Ectodermal cell (in vitro differentiated cells): ENCODE results near the gene ISLR2. TPM values are rescaled to one million over a fixed set of nuclear protein-coding genes. Genes with fewer than 3 reads are reported as not detected.
"Not testable (repeated sequence)": the region's sequence is repeated elsewhere in the genome, so short reads cannot be mapped to it uniquely, and the experiment has no call there.

Experiments used
- H3K27ac ChIP-seq: 2 replicates; pipeline ENCODE4 v1.7.0; 2013; ENCODE audit warnings: mild to moderate bottlenecking, low read depth, low read length; ENCODE audit not compliant: insufficient read depth, poor library complexity, severe bottlenecking
- H3K27me3 ChIP-seq: 2 replicates; pipeline ENCODE4 v1.7.0; 2013; ENCODE audit warnings: mild to moderate bottlenecking, low read length; ENCODE audit not compliant: insufficient read depth, control insufficient read depth, poor library complexity, severe bottlenecking
- H3K36me3 ChIP-seq: one replicate; pipeline ENCODE4 v1.7.0; 2013; ENCODE audit warnings: low read length; ENCODE audit not compliant: control insufficient read depth, insufficient read depth
- H3K4me1 ChIP-seq: one replicate; pipeline ENCODE4 v1.7.0; 2013; ENCODE audit warnings: low read length; ENCODE audit not compliant: control insufficient read depth, insufficient read depth
- H3K4me3 ChIP-seq: 2 replicates; pipeline ENCODE4 v1.7.0; 2013; ENCODE audit warnings: low read depth, low read length, control low read depth; ENCODE audit not compliant: insufficient read depth
- H3K9me3 ChIP-seq: 2 replicates; pipeline ENCODE4 v1.7.0; 2013; ENCODE audit warnings: mild to moderate bottlenecking, low read length, moderate library complexity; ENCODE audit not compliant: control insufficient read depth
- WGBS, 2 experiments: methylation state at CpG; one replicate each; pipeline ENCODE4 v1.1.7; 2013; ENCODE audit warnings: missing lambda C conversion rate in 2 of 2; 5-methylcytosine and 5-hydroxymethylcytosine counted together
- polyA plus RNA-seq, 4 experiments: library from polyadenylated mRNA; stranded (reverse); fragments of 50-300 nt; gene quantifications; one replicate each; pipeline ENCODE4 v1.2.3, GENCODE V29; 2013

ISLR2 gene
- polyA plus RNA-seq (2013, experiment 1 of 4): 1.5 TPM
- polyA plus RNA-seq (2013, experiment 2 of 4): 1.3 TPM
- polyA plus RNA-seq (2013, experiment 3 of 4): 0.59 TPM
- 0.89 TPM for polyA plus RNA-seq (2013, experiment 4 of 4)

DNA sequence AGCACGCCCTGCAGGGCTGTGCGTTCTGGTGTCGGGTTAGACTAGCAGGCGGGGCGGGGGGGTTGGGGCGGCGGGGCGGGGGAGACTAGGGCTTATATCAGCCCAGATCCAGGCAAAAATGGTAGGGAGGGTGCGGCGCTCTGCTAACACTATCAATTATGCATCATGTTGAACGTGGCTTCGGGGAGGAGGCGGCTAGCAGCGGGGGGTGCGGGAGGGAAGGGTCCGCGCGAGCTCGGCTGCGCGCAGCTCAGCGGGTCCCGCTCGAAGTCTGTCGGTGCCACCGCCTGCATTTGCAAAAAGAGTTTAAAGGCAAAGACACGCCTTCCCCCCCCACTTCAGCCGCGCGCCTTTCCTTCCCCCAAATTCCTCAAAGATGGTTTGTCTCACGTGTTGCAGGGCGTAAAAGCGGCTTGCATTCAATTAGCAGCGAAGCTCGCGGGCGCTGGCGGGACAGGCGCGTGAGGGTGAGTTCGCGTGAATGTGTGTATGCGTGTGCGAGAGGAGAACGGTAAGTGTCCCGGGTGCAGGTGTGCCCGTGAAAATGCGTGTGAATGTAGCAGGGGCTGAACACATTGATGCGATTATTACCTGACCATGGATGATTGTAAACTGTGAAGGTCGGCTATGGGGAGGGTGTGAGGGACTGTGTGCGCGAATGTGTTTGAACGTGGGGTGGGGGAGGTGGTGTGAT is at the start of gene ISLR2:
ISLR2 (plus strand) TSS at position 432 of the 694 bp plus-strand sequence. CDS start 2,169 bp downstream, outside the sequence.
- Histone ChIP-seq H3K27me3 (peaks cover 91% of the 10 kb centered on the region), H3K36me3 (no peaks in the 10 kb centered on the region), H3K9me3 (no peaks in the 10 kb centered on the region), H3K4me1 (peaks cover 37% of the 10 kb centered on the region), H3K27ac (no peak within 1 kb of the TSS), H3K4me3 (peak within 1 kb of the TSS; percentile 22)
- 1 to 2% methylated on average over 52 to 53 of the region's 53 CpGs for WGBS, 2 experiments

- H3K27me3 ChIP-seq, H3K4me3 ChIP-seq, H3K4me1 ChIP-seq, H3K9me3 ChIP-seq, H3K36me3 ChIP-seq, H3K27ac ChIP-seq: not testable (repeated sequence)
- WGBS, 2 experiments: no CpG with 5 or more reads among the region's 7 CpGs
These were observed 47.9 kb upstream of the ISLR2 start, which contains the start of gene GOLGA6A for GRCh38 chr15:74082450-74082849. GOLGA6A (minus strand) TSS chr15:74082550; CDS start chr15:74082509, 41 bp downstream.

DNA sequence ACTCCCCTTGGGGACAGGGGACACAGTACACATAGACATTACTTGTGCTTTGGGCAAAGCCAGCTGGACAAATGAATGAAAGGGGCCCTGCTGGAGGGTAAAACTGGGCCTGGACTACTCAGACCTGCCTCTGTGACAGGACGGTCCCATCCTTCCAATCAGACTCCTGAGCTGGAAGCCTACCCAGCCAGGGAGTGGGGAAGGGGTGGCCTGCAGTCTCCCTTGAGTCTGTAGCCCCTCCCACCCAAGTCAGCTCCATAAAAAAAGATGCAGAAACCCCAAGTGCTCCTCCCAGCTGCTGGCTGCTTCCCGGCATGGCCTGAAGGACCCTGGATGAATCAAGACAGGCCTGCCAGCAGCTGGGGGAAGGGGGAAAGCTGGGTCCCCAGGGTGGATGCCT is 35.8 kb upstream of the ISLR2 start:
- H3K4me3 ChIP-seq, H3K27me3 ChIP-seq, H3K9me3 ChIP-seq, H3K27ac ChIP-seq, H3K36me3 ChIP-seq, H3K4me1 ChIP-seq: not testable (repeated sequence)
- no CpG with 5 or more reads among the region's 2 CpGs for whole genome bisulfite sequencing, 2 experiments

DNA sequence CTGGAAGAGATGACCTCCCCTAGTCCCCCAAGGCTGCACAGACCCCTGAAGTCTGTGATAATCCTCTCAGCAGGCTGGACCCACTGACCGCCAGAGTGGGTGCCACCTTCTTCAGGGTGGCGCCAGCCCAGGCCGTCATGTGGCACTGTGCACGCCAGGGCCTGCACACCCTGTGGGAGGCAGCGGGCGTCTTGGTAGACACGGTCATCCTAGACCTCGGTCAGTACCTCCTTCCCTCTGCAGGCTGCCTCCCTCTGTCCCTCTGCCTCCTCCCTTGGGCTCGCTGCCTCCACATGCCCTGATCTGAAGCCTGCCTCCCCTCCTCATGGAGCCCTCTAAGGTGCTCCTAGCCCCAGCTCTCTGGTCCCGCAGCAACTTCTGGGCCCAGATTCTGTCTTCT is 34.8 kb upstream of the ISLR2 start:
- H3K27me3 ChIP-seq, H3K9me3 ChIP-seq, H3K4me1 ChIP-seq, H3K27ac ChIP-seq, H3K4me3 ChIP-seq, H3K36me3 ChIP-seq: not testable (repeated sequence)
- WGBS, 2 experiments: 86 to 92% methylated on average over 6 to 7 of the region's 10 CpGs

- H3K27ac ChIP-seq, H3K4me1 ChIP-seq, H3K4me3 ChIP-seq, H3K9me3 ChIP-seq, H3K36me3 ChIP-seq, H3K27me3 ChIP-seq: not testable (repeated sequence)
- WGBS, 2 experiments: no CpG with 5 or more reads among the region's 27 CpGs
These were observed 33.5 kb upstream of the ISLR2 start for GRCh38 chr15:74096753-74097474.

- not testable (repeated sequence) for H3K27me3 ChIP-seq, H3K4me1 ChIP-seq, H3K36me3 ChIP-seq, H3K9me3 ChIP-seq, H3K27ac ChIP-seq
- WGBS, 2 experiments: 15 to 23% methylated on average over 26 to 27 of the region's 45 CpGs
- H3K4me3 ChIP-seq: peak overlapping the region; percentile 35
These were observed 30.2 kb upstream of the ISLR2 start for GRCh38 chr15:74099963-74100733.

DNA sequence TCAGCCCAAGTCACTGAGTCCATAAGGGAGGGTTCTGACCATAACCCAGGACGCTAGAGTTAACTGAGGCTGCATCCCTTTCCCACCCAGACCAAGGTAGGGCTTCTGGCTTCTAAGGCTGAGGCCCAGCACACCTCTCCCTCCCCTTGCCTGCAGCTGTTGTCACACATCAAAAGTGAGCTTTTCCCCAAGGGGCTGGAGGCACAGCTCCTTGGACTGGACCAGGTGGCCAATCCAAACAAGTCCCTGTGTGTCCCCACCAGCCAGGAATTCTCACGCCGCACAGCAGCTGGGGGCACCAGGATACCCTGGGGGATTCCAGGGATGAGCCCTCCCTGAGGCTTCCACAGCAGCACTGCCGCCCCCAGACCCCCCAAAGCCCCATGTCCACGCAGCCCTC is 22.3 kb upstream of the ISLR2 start:
- 86 to 90% methylated on average over 5 of the region's 5 CpGs for WGBS, 2 experiments
- Histone ChIP-seq H3K9me3 (no peaks in the 10 kb centered on the region), H3K27ac (no peak overlapping the region), H3K36me3 (no peaks in the 10 kb centered on the region), H3K27me3 (no peaks in the 10 kb centered on the region), H3K4me1 (no peaks in the 10 kb centered on the region), H3K4me3 (no peak overlapping the region)

GRCh38 chr15:74108611-74109010 is 21.8 kb upstream of the ISLR2 start:
- not testable (repeated sequence) for H3K27me3 ChIP-seq, H3K36me3 ChIP-seq, H3K4me1 ChIP-seq, H3K27ac ChIP-seq, H3K4me3 ChIP-seq, H3K9me3 ChIP-seq
- whole genome bisulfite sequencing, 2 experiments: 86 to 87% methylated on average over 4 of the region's 6 CpGs

DNA sequence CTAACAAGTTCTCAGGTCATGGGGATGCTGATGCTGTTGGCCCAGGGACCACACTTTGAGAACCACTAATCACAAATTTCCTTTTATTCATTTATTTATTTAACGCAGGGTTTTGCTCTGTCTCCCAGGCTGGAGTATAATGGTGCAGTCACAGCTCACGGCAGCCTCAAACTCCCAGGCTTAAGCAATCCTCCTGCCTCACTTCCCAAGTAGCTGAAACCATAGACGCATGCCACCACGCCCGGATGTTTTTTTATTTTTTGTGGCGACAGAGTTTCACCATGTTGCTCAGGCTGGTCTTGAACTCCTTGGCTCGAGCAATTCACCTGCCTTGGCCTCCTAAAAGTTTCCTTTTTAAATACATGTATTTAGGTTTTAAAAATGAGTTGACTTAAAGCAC is 20.7 kb upstream of the ISLR2 start:
- 90 to 91% methylated on average over 7 of the region's 7 CpGs for WGBS, 2 experiments

GRCh38 chr15:74120426-74120825 is 10.0 kb upstream of the ISLR2 start:
- no peaks in the 10 kb centered on the region for H3K36me3 ChIP-seq
- peaks cover 15% of the 10 kb centered on the region for H3K4me1 ChIP-seq
- no peaks in the 10 kb centered on the region for H3K27me3 ChIP-seq
- no peak overlapping the region for H3K4me3 ChIP-seq
- WGBS, 2 experiments: 81 to 84% methylated on average over 6 of the region's 6 CpGs
- no peaks in the 10 kb centered on the region for H3K9me3 ChIP-seq
- no peak overlapping the region for H3K27ac ChIP-seq

More for the DNA sequence above, 20.7 kb upstream of the ISLR2 start:
- no peaks in the 10 kb centered on the region for H3K4me1 ChIP-seq
- no peaks in the 10 kb centered on the region for H3K9me3 ChIP-seq
- no peak overlapping the region for H3K27ac ChIP-seq
- no peaks in the 10 kb centered on the region for H3K27me3 ChIP-seq
- no peaks in the 10 kb centered on the region for H3K36me3 ChIP-seq
- H3K4me3 ChIP-seq: no peak overlapping the region
